Measurements from ENCODE around the gene PLOD1.

GRCh38 chr1:11925938-11926292 lies 8.6 kb upstream of the PLOD1 start:
- TF ChIP-seq REST (IDR thresholded peaks at IDR 0.05; ENCODE audit: insufficient read depth in 1 of 2, low read depth in 2 of 2, low read length in 1 of 2) = no peak
- no peak for TF ChIP-seq CTCF (IDR thresholded peaks at IDR 0.05)
- TF ChIP-seq TCF7L2 (IDR thresholded peaks at IDR 0.05; ENCODE audit: low read depth, low read length) = no peak
- no peak for TF ChIP-seq POLR2AphosphoS5 (IDR thresholded peaks at IDR 0.05; ENCODE audit: low read depth, low read length)

Data from Panc1 (cell line).